RPMI7951 (cell line): ENCODE data around the gene METAP1D. TPM values are rescaled to one million over a fixed set of nuclear protein-coding genes. Genes with fewer than 3 reads are reported as not detected.
"Not testable (repeated sequence)": the region's sequence is repeated elsewhere in the genome, so short reads cannot be mapped to it uniquely, and the experiment has no call there.

ENCODE experiments used
- DNase-seq: peaks from one replicate; pipeline ENCODE4 v3.0.0-alpha.2; 2012; ENCODE audit warnings: low read depth
- total RNA-seq: library from RNA; depleted of rRNA; stranded (reverse); fragments of >200 nt; shearing (Covaris generic); gene quantifications from 2 replicates; pipeline ENCODE4 v1.2.3, GENCODE V29; 2014

The METAP1D gene
- total RNA-seq, 1 experiment from 2014 or later: 11.3 TPM

- DNase-seq: no peak
Measured at GRCh38 chr2:172048508-172049503, 49.1 kb downstream of the METAP1D start.

DNA sequence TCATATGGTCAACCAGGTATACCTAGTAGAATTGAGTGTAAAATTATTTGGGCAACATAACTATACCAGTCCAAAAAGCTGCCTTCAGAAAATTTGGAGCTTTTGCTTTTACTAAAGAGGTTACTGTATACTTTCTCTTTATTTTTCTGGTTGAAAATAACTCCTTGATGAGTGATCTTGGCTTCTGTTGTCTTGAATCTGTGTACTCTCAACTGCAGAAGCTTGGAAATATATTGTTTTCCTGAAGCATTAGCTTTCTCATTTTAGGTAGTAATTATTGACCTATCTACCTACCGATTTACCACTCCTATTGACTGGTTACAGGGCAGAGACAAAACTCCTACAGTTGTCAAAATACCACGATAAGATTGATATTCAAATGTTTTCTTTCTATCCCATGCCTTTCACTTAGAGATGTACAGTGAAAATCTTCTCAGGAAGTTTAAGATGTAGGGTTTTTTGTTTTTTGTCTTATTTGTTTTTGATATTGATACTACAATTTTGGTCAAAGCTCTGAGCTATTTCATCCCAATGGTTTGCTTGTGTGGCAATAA, 49.9 kb downstream of the METAP1D start:
- no peak for DNase-seq

DNA sequence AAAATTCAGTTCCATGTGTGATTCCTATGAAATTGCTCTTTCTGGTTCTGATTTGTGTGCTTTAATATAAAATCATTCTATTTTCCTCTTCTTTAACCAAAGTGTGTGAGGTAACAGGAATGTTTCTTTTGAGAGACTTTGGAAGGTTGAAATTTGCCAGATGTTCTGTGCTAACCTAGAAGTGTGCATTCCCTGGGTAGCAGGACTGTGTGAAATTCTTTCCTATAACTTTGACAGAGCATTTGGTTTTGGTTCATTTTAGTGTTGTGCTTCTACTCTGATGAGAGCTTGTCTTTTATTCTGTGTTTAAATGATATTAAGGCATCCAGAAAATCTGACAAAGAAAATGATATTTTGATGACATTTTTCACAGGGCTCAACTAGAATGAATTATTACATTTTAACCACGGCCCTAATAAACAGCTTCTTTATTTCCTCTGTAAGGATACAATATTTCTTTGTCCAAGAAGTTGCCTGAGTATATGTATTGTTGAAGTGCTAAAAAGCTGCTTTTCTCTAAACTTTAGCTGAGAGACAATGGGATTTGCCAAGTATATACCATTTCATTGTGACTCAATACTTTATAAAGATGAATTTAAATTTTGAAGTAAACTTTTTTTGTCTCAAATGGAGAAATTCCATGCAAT, 50.8 kb downstream of the METAP1D start:
- DNase-seq: no peak

DNA sequence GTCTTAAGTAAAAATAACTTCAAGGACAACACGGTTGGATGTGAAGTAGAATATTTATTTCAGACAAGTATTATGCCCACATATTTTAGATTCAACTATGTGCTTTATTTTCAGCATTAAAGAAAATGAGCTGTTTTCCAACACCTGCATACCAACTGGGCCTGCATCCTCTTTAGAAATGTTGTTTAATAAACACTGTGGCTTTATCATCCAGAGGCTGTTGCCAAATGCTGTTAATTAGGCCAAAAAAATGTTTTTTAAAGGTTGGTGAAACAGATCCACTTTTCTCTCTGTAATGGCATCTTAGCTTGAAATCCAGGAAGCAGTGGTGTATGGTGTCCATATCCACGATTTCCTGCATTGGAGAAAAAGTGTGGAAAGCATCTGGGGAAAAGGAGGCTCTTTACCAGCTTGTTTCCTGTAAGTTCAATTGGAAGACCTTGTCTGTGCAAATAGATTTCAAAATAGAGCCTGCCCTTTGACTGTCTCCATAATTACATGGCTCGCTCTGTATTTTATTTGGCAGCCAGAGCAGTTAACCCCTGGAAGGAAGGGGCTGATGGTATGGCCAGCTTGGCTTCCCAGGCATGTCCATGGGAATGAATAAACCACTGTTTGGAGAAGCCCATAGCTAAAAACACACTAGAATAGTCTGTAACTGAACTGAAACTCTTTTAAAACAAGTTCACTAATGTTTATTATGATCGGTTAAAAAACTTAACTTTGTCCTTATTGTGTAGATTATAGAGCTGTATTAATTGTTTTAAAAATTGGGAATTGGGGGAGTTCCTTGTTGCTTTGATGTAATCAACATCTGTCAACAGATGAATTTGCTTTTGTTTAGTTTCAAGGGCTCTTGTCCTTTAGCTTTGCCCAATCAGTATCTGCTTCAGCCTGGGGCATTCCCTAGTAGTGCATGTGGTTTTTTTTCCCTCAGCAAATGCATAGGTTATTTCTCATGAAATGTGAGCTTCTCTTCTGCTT, 52.5 kb downstream of the METAP1D start:
- peak; percentile 76 for DNase-seq

- no peak for DNase-seq
Measured at GRCh38 chr2:172053486-172053885, 53.7 kb downstream of the METAP1D start.

DNA sequence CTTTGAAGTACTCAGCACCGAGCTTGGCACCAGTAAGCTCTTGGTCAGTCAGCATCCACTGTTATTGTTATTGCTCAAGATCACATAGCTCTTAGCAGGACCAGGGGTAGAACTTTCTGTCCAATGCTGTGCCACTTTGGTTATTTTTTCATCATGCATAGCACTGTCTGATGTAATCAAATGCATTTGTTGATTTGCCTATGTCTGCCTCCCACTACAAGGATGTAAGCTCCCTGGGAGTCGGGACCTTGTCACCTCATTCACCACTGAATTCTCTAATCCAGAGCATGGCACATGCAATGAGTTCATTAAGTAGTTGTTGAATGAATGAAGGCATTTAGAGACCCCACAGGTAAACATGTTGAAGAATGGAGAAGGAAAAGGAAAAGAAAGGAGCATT, 56.5 kb downstream of the METAP1D start:
- DNase-seq: no peak

GRCh38 chr2:172058660-172059059, 58.9 kb downstream of the METAP1D start:
- no peak for DNase-seq

- DNase-seq: not testable (repeated sequence)
Measured at GRCh38 chr2:172060118-172060517, 60.4 kb downstream of the METAP1D start.

DNA sequence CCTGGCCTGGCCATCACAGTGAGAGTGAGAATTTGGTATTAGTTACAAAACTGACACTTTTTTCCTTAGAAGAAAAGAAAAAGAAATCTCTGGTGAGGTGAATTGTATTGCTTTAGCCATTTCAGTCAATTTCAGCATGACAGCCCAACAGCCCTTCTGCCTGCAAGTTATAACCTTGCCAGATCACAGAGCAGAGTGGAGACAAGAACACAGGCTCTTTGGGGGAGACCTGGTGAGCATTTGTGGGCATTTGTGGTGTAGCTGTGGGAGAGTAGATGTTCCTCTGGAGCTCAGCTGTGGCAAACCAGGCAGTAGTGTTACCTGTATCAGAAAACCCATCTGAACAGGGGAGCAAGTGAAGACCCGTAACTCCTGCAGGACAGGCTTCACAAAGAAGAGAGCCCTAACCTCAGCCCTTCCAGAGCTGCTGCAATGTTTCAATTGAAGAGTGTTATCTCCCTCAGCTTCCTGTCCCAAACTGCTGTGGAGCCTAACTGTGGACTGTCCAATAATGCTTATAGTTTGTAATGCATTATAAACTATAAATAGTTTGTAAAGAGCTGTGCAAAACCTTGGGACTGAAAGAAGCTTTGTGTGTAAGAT, 62.8 kb downstream of the METAP1D start:
- DNase-seq: no peak

GRCh38 chr2:172063446-172063845, 63.7 kb downstream of the METAP1D start:
- no peak for DNase-seq

DNA sequence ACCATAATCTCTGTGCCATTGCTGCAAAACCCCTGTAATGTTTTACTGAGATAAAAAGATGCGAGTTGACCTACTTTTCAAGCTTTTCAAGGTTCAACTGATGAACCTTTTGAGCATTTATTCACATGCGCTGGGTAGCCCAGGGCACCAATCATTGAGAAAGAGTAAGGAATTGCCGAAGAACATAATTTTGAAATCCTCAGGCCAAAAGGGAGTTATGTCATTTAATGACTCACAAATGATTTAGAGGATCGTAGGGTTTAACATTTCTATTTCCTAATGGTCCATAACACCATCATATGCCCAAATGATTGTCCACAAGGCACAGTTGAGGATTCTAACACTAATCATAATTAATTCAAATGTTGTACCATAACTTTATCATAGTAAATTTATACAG, 65.4 kb downstream of the METAP1D start:
- DNase-seq: no peak

DNA sequence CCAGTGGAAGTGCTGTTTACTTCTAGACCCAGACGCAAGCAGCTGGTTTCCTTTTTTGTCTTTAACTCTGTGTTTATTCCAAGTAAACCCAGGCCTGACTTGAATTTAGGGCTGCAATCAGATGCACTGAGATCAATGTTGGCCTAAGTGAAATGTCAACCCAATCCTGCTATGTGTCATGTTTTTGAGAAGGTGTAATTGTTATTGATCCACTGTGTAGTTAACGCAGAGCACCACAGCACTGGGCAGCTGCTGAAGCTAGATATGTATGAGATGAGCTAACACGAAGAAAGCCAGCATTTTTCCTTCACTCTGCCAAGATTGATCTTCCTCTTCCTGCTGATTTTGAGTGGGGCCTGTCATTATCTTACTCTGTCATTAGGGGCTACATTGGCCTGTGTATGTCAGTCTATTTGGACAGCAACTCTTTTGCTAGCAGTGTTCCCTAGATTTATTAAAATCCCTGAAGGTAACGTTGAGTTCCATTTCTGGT, 66.7 kb downstream of the METAP1D start:
- DNase-seq: no peak

DNA sequence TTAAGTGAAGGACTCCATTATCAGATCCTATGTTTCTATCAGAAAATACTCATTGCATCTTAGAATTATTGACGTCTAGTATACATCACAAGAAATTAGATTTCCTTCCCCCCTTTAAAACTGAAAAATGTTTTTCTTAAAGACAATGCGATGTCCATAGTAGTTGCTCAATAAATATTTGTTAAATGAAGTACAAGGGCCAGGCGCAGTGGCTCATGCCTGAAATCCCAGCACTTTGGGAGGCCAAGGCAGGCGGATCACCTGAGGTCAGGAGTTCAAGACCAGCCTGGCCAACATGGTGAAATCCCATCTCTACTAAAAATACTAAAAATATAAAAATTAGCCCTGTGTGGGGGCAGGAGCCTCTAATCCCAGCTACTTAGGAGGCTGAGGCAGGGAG, 68.2 kb downstream of the METAP1D start:
- not testable (repeated sequence) for DNase-seq

- no peak for DNase-seq
Measured at GRCh38 chr2:172070936-172071335, 71.2 kb downstream of the METAP1D start.

GRCh38 chr2:172072303-172072702, 72.5 kb downstream of the METAP1D start:
- DNase-seq: peak; percentile 29

- DNase-seq: no peak
Measured at GRCh38 chr2:172072706-172073105, 73.0 kb downstream of the METAP1D start.

DNA sequence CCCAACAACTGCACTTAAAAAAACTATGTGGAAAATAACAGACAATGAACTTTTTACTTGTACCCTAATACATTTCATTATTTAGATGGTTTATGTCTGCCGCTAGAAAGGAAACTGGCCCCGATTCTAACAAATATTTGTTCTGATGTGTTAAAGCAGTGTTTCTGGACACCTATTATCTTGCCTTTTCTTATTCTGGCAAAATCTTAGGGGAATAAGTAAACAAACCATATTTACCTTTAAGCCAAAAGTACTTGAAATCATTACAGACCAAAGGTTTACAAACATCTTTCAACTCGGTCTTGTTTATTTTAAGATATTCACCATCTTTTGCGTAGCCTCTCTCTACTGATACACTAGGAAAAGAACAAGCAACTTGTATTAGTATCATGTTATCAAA, 73.8 kb downstream of the METAP1D start:
- DNase-seq: no peak

- no peak for DNase-seq
Measured at GRCh38 chr2:172074254-172074653, 74.5 kb downstream of the METAP1D start.

- no peak for DNase-seq
Measured at GRCh38 chr2:172079416-172079815, 79.7 kb downstream of the METAP1D start.

GRCh38 chr2:172079838-172080640, 80.3 kb downstream of the METAP1D start:
- DNase-seq: no peak
